GM19452 (cell line): Measurements from ENCODE around the gene ATRNL1.

ENCODE experiments used
- ATAC-seq: cut with Tn5 transposase; IDR thresholded peaks from one replicate; pipeline ENCODE4 v1.9.1; 2021; ENCODE audit not compliant: unreplicated experiment

Gene ATRNL1

DNA sequence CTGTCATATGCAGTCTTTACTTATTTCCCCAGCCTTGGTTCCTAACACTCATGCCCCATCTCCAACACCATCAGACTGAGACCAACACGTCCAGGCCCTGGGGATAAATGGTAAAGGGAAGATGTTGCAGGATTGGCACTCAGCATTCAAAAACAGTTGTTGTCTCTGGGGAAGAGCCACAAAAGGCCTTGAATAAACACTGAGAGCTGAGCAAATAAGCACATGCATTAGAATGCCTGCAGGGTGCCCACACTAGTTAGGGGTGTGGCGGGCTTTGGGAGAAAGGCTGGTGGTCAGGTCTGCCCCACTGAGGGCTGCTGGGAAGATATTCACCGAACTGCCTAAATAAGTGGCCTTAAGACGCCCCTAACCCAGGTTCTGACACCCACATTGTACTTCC, 788.9 kb downstream of the ATRNL1 start:
- no peak for ATAC-seq

DNA sequence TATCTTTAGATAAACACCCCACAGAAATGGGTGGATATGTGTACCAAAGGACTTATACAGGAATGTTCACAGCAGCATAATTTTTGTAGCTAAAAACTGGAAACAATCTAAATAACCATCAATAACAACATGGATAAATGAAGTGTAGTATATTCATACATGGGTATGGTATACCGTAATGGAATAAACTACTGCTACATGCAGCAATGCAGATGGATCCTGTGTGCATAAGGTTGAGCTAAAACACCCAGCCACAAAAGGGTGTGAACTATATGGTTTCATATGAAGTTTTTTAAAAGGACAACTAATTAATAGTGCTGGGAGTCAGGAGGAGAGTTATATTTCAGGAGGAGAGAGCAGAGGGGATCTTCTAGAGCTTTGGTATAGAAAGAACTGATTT, 790.2 kb downstream of the ATRNL1 start:
- no peak for ATAC-seq

DNA sequence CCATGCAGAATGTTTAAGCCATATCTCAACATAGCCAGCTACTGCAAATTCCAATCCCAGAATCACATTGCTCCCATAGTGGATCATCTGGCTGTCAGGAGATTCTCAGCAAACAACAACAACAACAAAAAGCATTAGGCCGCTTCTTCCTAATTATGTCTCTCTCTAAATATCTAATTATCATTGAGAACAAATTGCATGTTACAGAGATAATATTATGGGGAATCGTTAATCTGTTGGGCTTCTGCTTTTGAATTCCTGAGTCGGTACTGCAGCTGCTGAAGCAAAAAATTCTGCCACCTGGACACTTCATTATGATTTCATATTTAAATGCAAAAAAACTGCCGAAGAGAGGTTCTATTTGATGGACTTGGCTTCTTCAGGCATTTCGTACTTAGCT, 791.2 kb downstream of the ATRNL1 start:
- ATAC-seq, result no peak

DNA sequence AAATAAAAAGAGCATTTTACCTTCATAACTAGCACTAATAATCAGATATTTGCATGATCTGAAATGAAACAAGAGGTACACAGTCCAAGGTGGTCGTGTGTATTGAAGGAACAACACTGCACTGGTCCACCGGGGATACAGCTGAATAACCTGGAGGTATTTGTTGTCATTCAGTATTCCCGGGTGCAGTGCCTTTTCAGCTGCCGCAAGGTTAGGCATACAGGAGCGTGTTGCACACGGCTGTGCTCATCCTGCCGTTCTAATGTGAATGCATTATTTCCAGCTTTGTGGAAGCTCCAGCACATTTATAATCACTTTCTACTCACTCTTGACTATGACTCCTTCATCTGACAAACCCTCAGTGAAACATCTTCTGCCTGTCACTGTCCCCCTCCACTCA, 802.0 kb downstream of the ATRNL1 start:
- ATAC-seq, result no peak

DNA sequence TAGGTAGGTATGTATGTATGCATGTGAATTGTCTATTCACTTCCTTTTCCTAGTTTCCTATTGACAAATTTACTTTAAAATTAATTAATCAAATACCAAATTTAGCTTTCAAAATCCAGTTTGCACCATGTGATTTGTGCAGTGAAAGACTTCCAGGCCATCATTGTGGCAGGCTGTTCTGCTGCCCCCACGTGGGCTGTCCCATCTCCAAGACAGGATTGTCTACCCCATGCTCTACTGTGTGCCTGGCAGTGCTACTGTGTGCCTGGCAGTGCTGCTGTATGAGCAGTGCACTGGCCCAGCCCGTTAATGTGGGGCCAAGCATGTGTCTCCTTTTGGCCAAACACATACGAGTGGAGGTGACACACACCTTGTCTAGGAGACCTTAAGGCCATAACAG, 805.1 kb downstream of the ATRNL1 start:
- ATAC-seq, result no peak

DNA sequence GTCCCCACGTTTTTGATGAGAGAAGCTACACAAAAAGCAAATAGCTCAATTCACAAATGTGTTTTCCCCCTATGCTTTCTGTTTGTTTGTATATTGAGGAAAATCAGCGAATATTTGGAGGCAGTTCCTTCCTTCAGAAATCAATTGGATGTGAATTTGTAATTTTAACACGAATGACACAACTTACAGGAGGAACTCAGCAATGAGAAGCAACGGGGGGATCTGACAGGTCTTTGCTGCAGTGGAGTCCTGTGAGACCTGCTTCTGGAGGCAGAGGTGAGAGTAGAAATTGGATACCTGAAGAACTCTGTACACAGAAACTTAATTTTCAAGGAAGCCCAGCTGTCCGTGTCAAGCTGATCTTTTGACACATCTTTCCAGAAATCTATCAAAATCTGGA, 809.4 kb downstream of the ATRNL1 start:
- ATAC-seq, result no peak

DNA sequence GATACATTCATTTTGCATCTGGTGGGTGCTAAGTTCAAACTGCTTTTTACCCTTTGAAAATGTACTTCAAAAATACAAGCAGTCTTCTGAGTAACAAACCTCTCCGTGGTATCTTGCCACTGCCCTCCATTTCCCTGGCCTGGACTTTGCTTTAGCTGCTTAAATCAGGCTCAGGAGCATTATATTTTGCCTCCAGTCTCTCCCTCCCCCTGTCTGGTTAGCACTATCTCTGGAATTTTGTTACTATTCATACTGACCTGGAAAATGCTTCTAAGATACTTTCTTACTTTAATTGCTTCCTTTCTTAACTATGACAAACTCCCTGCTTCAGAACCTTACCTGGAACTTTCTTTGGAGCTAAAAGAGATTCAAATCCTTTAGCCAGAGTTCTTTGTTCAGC, 810.0 kb downstream of the ATRNL1 start:
- no peak for ATAC-seq

DNA sequence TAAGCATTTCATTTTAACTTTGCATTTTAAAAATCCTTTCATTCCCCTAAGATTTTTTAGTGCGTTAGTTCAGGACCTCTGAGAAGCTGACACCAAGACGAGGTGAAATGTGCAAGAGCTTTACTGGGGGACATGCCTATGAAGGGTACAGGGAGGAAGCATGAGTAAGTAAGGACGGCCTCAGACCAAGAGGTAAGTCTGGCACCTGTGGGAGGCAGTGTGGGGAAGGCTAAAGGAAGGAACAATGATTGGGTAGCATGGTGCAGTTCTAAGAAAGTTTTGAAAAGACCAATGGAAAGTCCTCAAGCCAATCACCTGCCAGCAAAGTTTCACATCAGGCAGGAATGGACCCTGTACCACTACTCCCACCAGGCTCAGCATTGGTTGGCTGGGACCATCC, 810.7 kb downstream of the ATRNL1 start:
- ATAC-seq, result no peak

DNA sequence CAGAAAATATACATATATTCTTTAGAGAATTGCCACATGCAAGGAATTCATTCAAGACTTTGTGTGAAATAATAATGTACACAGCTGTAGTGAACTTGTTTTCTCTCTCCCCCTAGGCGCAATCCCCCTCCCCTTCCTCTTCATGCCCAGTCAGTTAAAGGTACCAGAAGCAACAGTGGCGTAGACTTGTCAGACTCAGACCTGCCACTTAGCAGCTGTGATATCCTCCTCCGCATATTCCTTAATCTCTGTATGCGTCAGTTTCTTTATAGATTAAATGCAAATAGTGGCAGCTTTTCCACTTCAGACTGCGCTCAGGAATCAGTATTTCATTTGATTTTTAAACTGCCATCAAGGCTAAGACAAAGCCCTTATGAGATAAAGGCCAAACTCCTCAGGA, 815.9 kb downstream of the ATRNL1 start:
- no peak for ATAC-seq

DNA sequence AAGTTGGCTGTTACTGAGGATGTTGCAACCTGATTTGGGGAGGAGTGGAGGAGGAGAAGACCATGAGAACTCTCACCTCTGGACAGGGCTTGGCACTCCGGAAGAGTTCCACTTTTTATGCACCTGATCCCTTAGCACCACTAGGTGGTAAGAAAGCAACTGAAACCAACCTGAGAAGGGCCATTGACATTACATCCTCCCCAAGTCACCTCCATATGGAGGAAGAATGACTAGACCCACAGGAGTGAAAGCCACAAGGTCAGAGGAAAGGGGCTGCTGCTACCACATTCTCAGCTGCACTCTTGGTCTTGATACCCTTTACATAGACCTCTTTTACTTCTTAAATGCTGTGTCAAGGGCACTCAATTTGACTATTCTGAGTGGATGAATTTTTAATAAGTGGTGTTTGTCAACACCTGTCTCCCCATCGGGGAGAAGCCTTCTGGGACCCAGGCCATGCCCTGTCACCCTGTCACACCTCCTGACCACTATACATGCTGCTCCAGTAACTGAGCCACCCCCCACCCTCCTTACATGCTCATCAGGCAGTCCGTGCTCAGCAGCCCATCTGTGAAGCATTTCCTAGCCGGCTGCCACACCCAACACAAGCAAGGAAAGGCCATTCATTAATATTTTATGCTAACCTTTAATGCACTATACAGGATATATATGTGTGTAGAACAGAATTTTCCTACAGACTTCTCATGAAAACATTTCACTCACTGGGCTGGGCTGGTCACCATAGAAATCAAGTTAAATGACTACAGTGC, 817.0 kb downstream of the ATRNL1 start:
- ATAC-seq, result no peak

DNA sequence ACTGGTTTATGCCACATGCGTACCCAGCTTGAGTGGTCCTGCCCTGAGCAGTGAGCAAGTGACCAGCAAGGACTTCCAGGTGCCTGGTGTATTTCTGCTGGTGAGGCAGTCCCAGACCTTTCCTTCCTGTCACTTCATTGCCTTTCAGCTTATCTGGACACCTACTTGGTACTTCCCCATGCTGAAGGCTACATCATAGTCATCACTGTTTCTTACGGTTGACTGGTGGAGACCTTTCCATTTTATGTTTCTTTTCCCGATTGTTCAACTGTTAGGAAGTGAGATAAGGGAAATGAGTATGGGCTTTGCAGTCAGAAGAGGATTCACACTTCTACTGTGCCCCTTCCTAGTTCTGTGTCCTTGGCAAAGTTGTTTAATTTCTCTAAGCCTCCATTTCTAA, 821.3 kb downstream of the ATRNL1 start:
- ATAC-seq, result no peak

DNA sequence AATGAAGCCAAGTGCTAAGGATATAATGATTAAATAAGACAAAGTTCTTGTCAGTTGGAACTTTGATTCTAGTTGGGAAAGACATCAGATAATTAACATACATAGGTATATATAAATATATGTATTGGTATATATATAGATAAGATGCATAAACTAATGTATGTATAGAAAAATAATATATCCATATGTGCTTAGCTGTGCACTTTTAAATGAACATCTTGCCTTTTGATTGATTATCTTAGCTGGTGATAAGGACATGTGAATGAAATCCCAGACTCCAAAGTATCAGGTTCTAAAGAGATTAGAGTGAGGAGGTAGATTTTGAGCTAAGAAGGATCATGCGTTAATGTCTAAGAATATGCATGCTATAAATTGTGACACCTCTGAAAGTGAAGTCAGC, 822.3 kb downstream of the ATRNL1 start:
- no peak for ATAC-seq

DNA sequence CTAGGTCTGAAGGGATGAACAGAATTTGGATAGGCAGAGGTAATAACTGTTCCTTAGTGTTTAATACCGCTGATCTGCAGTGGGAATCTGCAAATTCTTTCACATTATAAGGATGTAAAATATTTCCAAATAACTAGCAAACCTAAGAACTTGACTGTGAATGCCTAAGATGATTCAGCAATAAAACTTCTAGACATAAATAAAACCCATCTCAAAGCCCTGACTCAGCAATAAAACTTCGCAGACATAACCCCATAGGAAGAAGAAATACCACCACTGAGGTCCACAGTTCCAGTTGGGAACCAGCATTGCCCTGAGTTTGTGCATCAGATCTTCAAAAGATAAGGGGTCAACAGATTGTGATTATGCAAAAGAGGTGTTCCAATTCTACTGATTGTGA, 825.6 kb downstream of the ATRNL1 start:
- no peak for ATAC-seq

DNA sequence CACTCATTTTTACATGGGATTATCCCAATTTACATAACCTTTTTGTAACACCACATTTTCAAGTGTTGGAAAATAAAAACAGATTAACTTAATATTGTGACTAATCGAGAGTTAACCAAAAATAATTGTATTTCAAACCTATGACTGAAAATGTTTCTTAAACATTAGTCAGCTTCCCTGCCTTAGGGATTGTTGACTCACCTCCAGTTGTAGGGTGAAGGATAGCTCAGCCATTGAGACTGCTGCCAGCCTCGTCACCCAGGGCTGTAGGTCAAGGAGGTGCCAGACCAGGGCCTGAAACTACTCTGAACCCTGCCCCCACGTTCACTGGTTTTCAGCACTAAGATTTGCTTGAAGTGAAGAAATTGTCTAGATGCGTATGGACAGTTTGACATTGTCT, 828.6 kb downstream of the ATRNL1 start:
- ATAC-seq, result no peak

DNA sequence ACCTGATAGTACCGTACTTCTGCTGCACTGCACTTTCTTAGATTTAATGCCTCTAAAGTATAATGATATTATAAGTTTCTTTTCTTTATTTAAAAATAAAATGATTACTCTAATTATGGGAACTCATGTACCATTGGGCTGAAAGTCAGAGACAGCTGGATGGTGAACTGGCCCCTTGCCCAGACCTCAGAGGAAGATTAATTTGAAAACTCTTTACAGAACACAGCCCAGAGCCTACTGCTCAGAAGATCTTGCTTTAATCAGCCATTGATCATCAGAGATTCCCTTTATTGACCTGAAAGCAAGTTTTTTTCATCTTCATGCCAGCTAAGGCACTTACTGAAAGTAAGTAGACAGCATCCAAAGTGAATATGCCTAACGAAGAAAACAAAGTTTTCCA, 838.1 kb downstream of the ATRNL1 start:
- ATAC-seq, result no peak

DNA sequence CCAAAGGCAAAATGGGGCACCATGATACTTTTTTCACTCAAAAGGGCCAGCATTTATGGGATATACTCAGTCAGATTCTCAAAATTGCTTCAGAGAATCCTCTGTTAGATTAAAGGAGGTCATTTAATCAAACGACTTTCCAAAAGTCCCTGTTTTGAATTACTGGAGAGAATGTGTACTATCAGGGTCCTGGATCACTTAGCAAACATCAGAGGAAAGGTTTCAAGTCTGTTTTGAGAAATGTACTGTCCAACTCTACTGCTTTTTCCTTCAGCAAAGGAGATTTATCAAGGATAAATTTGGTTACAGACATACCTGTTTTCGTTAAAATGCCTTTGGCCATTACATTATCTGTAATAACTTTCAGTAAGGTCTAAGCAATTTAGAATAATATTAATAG, 838.9 kb downstream of the ATRNL1 start:
- ATAC-seq, result no peak

DNA sequence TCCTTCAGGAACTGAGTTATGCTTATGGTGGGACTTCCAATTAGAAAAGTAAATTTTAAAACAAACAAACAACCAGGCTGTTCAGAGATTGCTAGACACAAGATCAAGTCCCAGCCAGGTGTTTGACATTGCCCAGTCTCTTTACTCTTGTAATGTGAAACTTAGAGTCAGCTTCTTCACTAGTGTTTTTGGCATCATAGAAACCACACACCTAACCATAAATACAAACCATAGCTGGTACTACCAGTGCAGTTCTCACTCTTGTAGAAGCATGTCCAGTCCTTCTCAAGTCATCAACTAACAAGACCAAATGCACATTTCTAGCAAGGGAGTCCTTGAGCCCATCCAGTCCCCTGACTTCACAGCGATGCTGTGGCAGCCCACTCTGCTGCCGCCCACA, 839.9 kb downstream of the ATRNL1 start:
- ATAC-seq, result no peak

DNA sequence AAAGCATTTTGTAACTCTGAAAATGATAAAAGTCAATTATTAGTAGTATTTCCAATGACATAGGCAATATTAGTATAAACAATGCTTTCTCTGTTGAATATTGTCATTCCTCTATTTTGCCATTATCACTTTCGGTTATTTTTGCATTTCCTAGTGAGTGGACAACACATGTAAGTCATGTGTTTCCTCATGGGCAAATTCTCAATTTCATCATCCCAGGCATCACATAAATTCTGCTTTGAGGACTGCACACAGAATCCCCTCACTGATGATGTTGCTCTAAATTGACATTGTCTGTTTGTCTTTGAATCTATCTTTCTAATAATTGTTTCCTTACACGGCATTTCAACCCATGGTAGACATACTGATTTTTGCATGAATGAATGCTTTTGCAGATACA, 842.6 kb downstream of the ATRNL1 start:
- no peak for ATAC-seq

DNA sequence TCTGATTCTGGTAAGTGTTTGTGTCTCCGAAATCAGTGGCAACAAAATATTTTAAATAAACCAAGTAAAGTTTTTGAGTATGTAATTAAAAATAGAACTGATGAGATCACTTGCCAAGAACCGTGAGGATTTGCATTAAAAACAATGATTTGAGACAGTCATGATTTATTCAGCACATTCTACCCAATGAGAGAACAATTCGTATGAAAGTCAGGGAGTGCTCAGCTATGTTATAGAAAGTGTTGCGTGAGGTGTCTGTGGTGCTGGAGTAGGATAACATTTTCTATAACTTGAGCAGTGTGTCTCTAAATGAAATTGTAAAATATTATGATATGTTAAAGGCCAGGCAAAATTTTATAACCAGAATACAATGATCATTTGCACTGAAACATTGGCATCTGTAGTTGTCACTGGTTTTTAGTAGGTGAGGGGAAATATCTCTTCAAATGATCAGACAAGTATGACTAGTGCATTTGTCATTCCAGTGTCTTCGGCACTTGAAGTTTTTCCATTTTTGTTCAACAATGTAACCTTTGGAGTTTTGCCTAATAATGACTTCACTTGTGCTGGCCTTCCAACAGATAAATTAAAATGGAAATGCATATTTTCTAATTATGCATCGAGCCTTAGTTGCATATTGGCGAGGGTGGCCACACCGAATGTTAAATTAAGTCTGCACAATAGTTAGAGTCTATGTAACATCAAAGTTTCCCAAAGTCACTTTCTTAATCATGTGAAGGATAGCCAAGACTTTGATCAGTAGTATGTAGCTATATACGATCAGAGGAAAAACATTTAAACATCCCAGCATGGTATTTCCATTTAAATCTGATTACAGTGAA, 844.0 kb downstream of the ATRNL1 start:
- no peak for ATAC-seq

DNA sequence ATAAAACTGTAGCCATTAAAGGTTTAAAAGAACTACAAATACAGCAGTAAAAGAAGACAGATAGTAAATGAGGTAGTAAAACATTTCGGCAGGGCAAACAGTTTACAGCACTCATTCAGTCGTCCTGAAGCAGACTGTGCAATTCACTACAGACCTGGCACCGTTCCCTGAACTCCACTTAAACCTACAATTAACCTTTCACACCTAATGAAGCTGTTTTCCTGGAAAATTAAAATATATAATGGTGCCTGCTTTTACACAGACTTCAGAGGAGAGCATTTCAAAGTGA, 844.5 kb downstream of the ATRNL1 start:
- no peak for ATAC-seq

DNA sequence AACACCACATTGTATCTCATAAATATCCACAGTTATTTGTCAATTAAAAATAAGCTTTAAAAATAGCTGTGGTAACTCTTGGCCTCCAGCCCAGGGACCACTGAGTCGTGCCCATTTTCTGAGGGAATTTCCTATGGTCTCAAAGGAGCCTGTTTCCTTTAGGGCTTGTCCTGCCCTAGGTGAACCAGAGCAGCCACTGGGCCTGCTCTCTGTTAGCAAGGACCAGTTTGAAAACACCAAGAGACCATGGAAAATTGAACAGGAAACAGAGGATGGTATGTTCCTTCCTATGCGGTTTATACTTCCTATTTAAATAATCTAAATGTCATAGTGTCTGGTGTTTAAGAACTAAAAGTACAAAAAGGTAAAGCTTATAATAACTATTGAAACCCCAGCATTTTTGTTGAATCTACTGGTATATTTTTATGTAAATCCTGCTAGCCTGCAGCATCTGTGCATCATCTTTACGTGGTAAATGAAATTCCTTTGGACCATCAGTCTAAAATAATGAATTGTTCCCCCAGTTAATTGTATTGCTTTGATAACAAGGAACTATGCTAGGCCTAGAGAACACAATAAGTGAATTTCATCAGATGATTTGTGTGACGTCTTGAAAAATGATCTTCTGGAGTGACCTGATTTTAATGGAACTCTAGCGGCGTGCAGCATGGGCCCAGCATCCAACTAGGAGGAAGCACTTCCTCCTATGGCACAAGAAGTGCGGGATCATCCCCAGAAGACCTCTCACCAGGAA, 846.1 kb downstream of the ATRNL1 start:
- ATAC-seq, result no peak

DNA sequence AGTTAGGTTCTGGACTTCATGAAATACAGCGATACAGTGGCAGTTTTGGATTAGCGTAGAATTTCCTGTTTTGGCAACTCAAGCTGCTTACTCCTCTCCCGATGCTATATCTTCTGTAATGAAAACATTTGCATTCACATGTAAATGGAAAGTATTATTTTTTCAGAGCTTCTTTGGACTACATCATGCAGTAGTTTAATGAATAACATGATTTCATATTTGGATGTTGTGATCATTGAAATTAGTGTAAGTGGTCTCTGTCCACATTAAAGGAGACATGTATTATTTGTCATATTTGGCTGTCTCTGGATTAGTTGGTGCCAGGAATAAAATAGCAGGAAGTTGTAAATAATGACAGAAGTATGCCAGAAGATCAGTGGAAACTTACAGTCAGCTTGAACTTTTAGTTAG, 848.2 kb downstream of the ATRNL1 start:
- ATAC-seq, result no peak
